ENCODE measurements around the gene SMYD3.
"Not testable (repeated sequence)": the region's sequence is repeated elsewhere in the genome, so short reads cannot be mapped to it uniquely, and the experiment has no call there.

The SMYD3 gene

DNA sequence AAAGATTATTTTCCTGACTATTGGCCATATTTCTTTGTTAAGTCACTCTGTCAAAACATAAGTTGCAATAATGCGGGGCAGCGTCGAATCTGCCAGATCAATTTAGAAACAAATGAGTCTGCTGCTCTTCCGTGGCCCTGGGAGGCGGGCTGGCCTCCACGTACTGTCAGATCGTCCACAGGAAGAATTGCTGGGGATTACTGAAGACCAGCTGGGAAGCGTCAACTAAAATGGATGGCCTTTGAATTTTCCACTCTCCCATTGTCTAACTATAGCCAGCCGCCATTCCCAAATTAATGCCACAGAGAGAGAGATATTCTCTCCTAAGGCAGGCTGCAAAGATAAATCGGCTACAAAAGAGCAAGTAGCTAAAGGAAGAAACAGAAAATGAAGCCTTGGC is 560.2 kb downstream of the SMYD3 start:
- no peak overlapping the region for H3K27ac Mint-ChIP-seq
- no peaks in the 10 kb centered on the region for H3K27me3 Mint-ChIP-seq
- no peak overlapping the region for H3K4me3 Mint-ChIP-seq
- intact Hi-C loops (cut with micrococcal nuclease): no loop called here
- H3K9me3 Mint-ChIP-seq: no peaks in the 10 kb centered on the region
- no peaks in the 10 kb centered on the region for H3K36me3 Mint-ChIP-seq (ENCODE audit: low read depth)
- no peaks in the 10 kb centered on the region for H3K4me1 Mint-ChIP-seq (ENCODE audit: low read depth)

DNA sequence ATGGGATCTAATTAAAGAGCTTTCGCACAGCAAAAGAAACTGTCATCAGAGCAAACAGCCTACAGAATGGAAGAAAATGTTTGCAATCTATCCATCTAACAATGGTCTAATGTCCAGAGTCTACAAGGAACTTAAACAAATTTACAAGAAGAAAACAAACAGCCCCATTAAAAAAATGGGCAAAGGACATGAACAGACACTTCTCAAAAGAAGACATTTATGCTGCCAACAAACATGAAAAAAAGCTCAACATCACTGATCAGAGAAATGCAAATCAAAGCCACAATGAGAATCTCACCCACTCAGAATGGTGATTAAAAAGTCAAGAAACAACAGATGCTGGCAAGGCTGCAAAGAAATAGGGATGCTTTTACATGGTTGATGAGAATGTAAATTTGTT is 561.9 kb downstream of the SMYD3 start:
- H3K27me3 Mint-ChIP-seq; H3K27ac Mint-ChIP-seq; H3K4me3 Mint-ChIP-seq; intact Hi-C loops (cut with micrococcal nuclease); H3K36me3 Mint-ChIP-seq (ENCODE audit: low read depth); H3K4me1 Mint-ChIP-seq (ENCODE audit: low read depth); H3K9me3 Mint-ChIP-seq: not testable (repeated sequence)

DNA sequence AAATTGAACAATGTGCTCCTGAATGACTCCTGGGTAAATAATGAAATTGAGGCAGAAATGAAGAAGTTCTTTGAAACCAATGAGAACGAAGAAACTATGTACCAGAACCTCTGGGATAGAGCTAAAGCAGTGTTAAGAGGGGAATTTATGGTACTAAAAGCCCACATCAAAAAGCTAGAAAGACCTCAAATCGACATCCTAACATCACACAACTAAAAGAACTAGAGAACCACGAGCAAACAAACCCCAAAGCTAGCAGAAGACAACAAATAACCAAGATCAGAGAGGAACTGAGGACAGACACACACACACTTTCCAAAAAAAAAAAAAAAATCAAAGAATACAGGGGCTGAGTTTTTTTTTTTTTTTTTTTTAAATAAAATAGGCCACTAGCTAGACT is 564.2 kb downstream of the SMYD3 start:
- intact Hi-C loops (cut with micrococcal nuclease): no loop called here
- Mint-ChIP-seq H3K4me1 (ENCODE audit: low read depth) (no peaks in the 10 kb centered on the region), H3K9me3 (no peaks in the 10 kb centered on the region), H3K27ac (no peak overlapping the region), H3K27me3 (no peaks in the 10 kb centered on the region), H3K4me3 (no peak overlapping the region), H3K36me3 (ENCODE audit: low read depth) (no peaks in the 10 kb centered on the region)

DNA sequence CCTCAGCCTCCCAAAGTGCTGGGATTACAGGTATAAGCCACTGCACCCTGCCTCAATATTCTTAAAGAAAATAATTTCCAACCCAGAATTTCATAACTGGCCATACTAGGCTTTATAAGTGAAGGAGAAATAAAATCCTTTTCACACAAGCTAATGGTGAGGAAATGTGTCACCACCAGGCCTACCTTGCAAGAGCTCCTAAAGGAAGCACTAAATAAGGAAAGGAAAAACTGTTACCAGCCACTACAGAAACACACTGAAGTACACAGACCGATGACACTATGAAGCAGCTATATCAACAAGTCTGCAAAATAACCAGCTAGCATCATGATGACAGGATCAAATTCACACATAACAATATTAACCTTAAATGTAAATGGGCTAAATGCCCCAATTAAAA is 565.3 kb downstream of the SMYD3 start:
- H3K4me3 Mint-ChIP-seq; H3K4me1 Mint-ChIP-seq (ENCODE audit: low read depth); H3K36me3 Mint-ChIP-seq (ENCODE audit: low read depth); H3K9me3 Mint-ChIP-seq; H3K27me3 Mint-ChIP-seq; H3K27ac Mint-ChIP-seq; intact Hi-C loops (cut with micrococcal nuclease): not testable (repeated sequence)

DNA sequence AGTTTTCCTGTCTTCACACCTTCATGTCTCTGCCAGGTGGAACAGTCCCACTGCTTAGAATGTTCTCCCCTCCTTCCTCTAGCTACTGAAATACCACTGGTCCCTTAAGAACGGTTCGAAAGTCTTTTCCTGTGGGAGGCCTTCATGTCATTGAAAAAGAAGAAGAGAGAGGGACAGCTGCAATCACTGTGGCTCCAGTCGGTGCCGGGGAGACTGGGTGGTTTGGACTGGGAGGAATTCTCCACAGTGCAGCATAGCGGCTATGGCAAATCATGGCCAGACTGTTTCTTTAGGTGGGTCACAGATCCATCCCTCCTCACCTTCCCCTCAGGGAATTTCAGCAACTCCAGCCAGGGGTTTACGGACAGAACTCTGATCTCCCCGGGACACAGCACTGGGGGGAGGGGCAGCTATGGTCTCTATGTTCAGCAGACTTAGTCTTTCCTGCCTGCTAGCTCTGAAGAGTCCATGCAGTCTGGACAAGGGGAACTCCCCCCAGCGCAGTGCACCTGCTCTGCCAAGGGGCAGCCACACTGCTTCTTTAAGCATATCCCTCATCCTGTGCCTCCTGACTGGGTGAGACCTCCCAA is 567.2 kb downstream of the SMYD3 start:
- Mint-ChIP-seq H3K4me1 (ENCODE audit: low read depth) (no peaks in the 10 kb centered on the region), H3K27me3 (no peaks in the 10 kb centered on the region), H3K9me3 (no peaks in the 10 kb centered on the region), H3K27ac (no peak overlapping the region), H3K36me3 (ENCODE audit: low read depth) (no peaks in the 10 kb centered on the region), H3K4me3 (no peak overlapping the region)
- intact Hi-C loops (cut with micrococcal nuclease): no loop called here

DNA sequence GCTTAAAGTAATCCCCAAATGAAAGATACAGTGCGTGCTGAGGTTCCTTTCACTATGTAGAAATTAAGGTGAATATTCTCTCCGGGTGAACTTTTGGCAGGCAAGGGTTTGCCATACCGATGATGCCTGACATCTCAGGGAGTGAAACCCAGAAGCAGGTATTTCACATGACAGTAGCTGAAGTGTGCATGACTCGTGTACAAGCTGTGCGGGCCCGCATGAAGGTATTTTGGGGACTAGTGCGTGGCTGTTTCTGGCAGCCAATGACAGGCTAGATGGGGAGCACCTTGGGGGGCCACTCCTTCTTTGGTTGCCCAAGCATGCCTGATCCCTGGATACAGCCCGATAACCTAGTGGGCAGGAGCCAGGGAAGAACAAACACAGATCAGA is 569.0 kb downstream of the SMYD3 start:
- Mint-ChIP-seq H3K4me3 (no peak overlapping the region), H3K27ac (no peak overlapping the region), H3K36me3 (ENCODE audit: low read depth) (no peaks in the 10 kb centered on the region), H3K4me1 (ENCODE audit: low read depth) (no peaks in the 10 kb centered on the region), H3K27me3 (no peaks in the 10 kb centered on the region), H3K9me3 (no peaks in the 10 kb centered on the region)
- intact Hi-C loops (cut with micrococcal nuclease): no loop called here

DNA sequence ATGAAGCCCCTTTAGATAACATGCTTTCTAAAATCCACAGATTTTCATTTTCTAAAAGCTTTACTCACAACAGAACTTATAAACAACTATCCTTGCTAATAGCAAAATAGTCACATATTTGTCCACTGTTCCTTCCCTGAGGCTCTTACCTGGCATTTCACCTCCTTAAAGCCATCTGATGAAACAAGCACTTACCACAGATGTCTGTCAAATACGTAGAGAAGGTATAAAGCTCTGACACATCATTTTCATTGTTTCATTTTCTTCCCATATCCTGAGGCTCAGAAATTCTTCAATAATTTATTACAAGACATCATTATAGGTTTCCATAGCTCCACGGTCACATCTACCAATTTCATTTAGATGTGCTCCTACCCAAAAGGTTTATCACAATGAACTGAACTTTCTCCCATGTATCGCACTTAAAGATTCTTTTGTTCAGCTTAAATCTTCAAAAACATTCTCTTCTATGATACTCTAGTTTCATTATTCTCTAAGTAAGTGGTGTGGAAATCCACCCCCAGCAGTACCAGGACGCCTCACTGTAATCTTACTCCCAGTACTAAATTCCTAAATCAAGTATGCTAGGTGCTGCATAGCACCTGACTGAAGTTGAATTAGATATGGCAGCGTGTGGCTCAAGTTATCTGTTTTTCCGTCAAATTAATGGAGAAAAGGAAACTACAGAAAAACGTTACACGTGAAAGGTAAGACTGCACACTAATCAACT is 569.6 kb downstream of the SMYD3 start:
- Mint-ChIP-seq H3K36me3 (ENCODE audit: low read depth) (no peaks in the 10 kb centered on the region), H3K4me3 (no peak overlapping the region), H3K9me3 (no peaks in the 10 kb centered on the region), H3K4me1 (ENCODE audit: low read depth) (no peaks in the 10 kb centered on the region), H3K27ac (no peak overlapping the region), H3K27me3 (no peaks in the 10 kb centered on the region)
- intact Hi-C loops (cut with micrococcal nuclease): no loop called here

DNA sequence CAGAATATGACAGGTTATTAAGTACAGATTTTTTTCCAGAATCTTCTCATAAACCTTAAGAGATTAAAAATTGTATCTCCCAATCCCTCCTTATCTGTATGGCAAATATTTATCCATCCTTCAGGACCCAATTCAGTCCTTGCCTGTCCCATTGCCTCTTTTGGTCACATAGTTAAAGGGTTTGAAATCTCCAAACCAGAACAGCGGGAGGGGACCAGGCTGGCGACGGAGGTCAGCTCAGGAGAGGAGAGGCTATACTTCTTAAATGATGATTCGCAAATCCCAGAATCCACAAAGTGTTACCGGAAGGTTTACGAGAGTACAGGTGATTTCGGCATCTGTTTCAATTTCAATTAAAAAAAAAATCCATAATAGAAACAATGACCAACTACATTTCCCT is 572.7 kb downstream of the SMYD3 start:
- H3K4me1 Mint-ChIP-seq (ENCODE audit: low read depth): no peaks in the 10 kb centered on the region
- H3K27ac Mint-ChIP-seq: no peak overlapping the region
- no peaks in the 10 kb centered on the region for H3K9me3 Mint-ChIP-seq
- no peaks in the 10 kb centered on the region for H3K27me3 Mint-ChIP-seq
- intact Hi-C loops (cut with micrococcal nuclease): no loop called here
- no peak overlapping the region for H3K4me3 Mint-ChIP-seq
- no peaks in the 10 kb centered on the region for H3K36me3 Mint-ChIP-seq (ENCODE audit: low read depth)

DNA sequence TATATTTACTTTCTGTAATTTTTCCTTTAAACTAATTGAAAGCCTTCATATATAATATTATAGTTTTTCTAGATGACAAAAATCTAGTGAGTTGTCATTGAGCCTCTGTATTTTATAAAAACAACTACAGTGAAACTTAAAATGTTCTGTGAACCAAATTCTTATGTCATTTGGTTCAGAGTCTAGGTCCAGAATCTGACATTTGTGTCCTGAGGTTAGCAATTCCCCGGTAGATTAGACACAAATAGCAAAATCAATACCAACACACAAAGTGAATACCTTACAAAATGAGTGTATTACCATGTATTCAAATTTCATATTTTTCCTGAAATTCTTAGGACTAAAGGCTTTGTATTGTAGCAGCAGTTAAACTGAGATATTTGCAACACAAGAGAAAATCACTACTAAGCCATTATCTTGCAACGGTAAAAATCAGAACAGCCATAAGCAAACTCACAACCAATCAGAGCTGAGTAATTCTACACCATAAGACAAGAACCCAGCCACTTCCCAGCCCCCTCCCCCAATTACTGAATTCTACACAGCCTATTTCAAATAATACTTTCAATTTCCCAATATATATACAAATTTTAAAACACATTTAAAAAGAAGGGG is 573.5 kb downstream of the SMYD3 start:
- H3K9me3 Mint-ChIP-seq: no peaks in the 10 kb centered on the region
- no peak overlapping the region for H3K4me3 Mint-ChIP-seq
- no peaks in the 10 kb centered on the region for H3K27me3 Mint-ChIP-seq
- H3K27ac Mint-ChIP-seq: no peak overlapping the region
- H3K36me3 Mint-ChIP-seq (ENCODE audit: low read depth): no peaks in the 10 kb centered on the region
- intact Hi-C loops (cut with micrococcal nuclease): no loop called here
- no peaks in the 10 kb centered on the region for H3K4me1 Mint-ChIP-seq (ENCODE audit: low read depth)

DNA sequence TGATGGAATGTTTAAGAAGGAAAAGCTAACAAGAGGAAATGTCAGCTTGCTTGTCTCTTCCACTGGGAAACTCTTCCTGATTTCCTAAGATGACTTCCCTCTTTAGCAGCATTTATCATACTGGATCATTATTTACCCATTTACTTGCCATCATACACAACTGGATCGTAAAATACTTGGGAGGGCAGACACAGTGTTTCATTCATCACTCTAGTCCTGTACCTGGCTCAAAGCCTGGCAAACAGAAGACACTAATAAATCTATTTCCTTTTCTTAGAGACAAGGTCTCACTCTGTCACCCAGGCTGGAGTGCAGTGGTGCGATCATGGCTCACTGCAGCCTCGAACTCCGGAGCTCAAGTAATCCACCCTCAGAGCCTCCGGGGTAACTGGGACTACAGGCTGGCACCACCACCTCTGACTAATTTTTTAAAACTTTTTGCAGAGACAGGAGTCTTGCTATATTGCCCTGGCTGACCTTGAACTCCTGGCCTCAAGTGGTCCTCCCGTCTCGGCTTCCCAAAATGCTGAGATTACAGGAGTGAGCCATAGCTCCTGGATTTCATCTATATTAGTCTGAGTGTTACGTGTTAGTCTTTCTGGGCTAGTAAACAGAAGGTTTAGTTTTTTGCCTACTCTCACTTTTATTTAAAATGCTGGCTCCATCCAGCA is 574.6 kb downstream of the SMYD3 start:
- H3K9me3 Mint-ChIP-seq: no peaks in the 10 kb centered on the region
- H3K4me3 Mint-ChIP-seq: no peak overlapping the region
- H3K27me3 Mint-ChIP-seq: no peaks in the 10 kb centered on the region
- no peak overlapping the region for H3K27ac Mint-ChIP-seq
- H3K4me1 Mint-ChIP-seq (ENCODE audit: low read depth): no peaks in the 10 kb centered on the region
- no peaks in the 10 kb centered on the region for H3K36me3 Mint-ChIP-seq (ENCODE audit: low read depth)
- intact Hi-C loops (cut with micrococcal nuclease): no loop called here

DNA sequence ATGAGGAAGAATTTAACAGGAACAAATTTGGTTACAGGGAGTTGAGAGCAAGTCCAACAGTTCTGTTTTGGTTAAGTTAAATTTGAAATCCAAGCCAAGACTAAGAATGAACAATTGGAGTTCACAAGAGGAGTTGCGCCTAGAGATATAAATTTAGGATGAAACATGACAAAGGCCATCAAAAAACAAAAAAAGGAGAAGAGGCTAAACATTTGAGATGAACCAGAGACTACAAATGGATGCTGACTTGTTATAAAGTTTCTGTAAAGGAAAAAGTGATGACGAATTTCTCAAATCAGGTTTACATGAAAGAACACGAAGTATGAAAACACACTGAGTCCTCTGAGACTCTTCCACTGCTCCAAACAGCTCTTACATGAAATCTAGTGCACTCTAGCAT is 575.6 kb downstream of the SMYD3 start:
- Mint-ChIP-seq H3K4me3 (no peak overlapping the region), H3K9me3 (no peaks in the 10 kb centered on the region), H3K27me3 (no peaks in the 10 kb centered on the region), H3K4me1 (ENCODE audit: low read depth) (no peaks in the 10 kb centered on the region), H3K36me3 (ENCODE audit: low read depth) (no peaks in the 10 kb centered on the region), H3K27ac (no peak overlapping the region)
- intact Hi-C loops (cut with micrococcal nuclease): no loop called here

DNA sequence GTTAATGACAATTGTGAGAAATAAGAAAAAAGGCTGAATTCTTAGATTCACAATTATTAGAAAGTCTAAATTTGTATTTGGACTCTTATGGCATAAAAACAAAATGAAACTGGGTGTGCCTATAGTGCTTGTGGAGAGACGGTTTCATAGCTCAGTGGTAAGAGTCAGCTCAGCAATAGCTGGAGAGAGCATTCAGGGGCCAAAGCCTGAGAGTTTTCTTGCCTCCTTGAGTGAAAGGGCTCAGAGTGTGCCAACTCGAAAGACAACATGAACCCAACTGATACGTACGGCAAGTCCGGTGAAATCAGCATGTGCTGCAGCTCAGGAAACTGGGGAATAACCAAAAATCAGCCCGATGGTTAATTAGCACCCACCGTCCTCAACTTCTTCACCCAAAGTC is 577.9 kb downstream of the SMYD3 start:
- H3K27ac Mint-ChIP-seq: no peak overlapping the region
- intact Hi-C loops (cut with micrococcal nuclease): no loop called here
- no peaks in the 10 kb centered on the region for H3K36me3 Mint-ChIP-seq (ENCODE audit: low read depth)
- no peaks in the 10 kb centered on the region for H3K4me1 Mint-ChIP-seq (ENCODE audit: low read depth)
- H3K4me3 Mint-ChIP-seq: no peak overlapping the region
- no peaks in the 10 kb centered on the region for H3K9me3 Mint-ChIP-seq
- no peaks in the 10 kb centered on the region for H3K27me3 Mint-ChIP-seq

DNA sequence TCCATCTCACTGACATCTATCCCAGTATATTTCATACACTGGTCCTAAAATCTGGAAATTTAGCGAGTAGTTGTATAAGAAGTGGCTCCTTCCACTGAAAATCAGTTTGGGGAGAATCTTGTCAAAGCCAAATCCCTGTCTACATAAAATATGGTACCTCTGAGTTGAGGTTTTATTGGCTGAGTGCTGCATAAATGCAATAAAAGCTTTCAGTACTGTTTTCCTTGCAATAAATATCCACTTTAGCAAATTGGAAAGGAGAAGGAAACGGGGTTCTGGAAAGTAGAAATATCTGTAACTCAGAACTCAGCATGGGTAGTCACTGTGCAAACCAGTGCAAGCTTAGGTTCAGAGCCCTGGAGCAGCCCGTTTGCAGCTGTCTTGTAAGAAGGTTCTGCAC is 580.2 kb downstream of the SMYD3 start:
- H3K27ac Mint-ChIP-seq: no peak overlapping the region
- H3K4me3 Mint-ChIP-seq: no peak overlapping the region
- H3K36me3 Mint-ChIP-seq (ENCODE audit: low read depth): no peaks in the 10 kb centered on the region
- no peaks in the 10 kb centered on the region for H3K9me3 Mint-ChIP-seq
- H3K27me3 Mint-ChIP-seq: no peaks in the 10 kb centered on the region
- intact Hi-C loops (cut with micrococcal nuclease): no loop called here
- no peaks in the 10 kb centered on the region for H3K4me1 Mint-ChIP-seq (ENCODE audit: low read depth)

DNA sequence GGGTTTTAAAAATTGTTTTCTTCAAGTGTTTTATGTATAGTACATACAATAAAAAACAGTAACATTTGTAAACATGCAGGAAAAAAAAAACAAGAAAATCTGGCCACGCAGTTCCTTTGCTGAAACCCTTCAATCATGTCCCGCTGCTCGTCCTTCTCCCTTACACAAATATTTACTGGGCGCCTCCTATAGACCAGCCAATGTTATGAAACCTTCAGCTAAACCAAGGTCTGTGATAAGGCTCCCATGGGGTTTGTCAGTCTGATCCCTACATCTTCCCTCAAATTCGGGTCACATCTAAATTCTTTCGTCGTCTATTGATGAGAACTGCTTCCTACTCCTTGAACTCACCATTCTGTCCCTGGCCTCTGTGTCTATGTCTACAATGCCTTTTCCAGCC is 583.9 kb downstream of the SMYD3 start:
- Mint-ChIP-seq H3K36me3 (ENCODE audit: low read depth) (no peaks in the 10 kb centered on the region), H3K27ac (no peak overlapping the region), H3K4me3 (no peak overlapping the region), H3K4me1 (ENCODE audit: low read depth) (no peaks in the 10 kb centered on the region), H3K27me3 (no peaks in the 10 kb centered on the region), H3K9me3 (no peaks in the 10 kb centered on the region)
- intact Hi-C loops (cut with micrococcal nuclease): no loop called here

Data from dendritic cell treated with granulocyte-macrophage colony-stimulating factor and Interleukin-4, amounts not matched to agents 40 ng/mL and 50 ng/mL, for 4 days (primary cell).